Measurements from ENCODE around the gene MFN2. TPM values are rescaled to one million over a fixed set of nuclear protein-coding genes. Genes with fewer than 3 reads are reported as not detected.
"Not testable (repeated sequence)": the region's sequence is repeated elsewhere in the genome, so short reads cannot be mapped to it uniquely, and the experiment has no call there.

MFN2 gene
- total RNA-seq, 1 donor from 2014 or later, result 71.1 TPM

DNA sequence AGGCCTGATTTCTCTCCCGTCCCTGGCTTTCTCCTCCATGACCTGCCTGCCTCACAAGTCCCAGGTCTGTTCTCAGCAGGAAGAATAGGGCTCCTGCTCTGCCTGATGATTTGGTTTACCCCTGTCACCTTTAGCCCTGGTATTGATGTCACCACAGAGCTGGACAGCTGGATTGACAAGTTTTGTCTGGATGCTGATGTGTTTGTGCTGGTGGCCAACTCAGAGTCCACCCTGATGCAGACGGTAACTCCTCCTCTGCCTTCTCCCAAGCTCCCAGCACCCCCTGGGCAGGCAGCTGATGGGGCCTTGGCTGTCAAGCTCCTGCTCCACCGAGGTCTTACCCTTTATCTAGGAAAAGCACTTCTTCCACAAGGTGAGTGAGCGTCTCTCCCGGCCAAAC, 18.4 kb downstream of the MFN2 start:
- DNase-seq (ENCODE audit: low spot score), result no peak

DNA sequence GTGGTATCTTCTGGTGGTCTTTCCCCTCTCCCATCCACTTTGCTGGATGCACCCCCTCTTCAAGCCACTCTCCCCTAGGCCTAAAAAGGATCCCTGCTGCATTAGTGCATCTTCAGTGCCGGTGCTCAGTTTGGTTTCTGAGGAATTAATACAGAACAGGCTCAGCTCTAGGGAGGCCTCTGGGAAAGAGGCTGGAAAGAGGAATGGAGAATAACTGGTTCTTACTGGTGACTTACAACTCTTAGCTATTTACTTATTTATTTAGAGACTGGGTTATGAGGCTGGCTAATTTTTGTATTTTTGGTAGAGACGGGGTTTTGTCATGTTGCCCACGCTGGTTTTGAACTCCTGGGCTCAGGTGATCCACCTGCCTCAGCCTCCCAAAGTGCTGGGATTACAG, 19.0 kb downstream of the MFN2 start:
- DNase-seq (ENCODE audit: low spot score), result no peak

DNA sequence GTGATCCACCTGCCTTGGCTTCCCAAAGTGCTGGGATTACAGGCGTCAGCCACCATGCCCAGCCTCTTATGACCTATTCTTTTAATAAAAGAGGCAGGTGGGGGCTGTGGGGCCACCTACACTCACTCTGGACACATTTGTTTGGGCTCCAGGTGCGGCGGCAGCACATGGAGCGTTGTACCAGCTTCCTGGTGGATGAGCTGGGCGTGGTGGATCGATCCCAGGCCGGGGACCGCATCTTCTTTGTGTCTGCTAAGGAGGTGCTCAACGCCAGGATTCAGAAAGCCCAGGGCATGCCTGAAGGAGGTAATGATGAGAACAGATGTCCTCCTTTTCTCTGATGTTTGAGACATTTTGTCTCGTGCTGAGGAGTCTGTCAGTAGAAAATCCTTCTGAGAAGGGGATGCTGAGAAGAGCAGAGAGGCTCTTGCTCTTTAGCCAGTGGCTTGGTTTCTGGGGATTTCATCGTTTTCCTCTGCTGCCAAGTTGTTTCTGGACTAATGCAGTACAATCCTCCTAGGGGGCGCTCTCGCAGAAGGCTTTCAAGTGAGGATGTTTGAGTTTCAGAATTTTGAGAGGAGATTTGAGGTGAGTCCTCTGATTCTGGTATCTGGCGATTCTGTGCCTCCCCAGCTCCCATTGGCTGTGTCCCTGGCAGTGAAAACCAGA, 21.1 kb downstream of the MFN2 start:
- DNase-seq (ENCODE audit: low spot score), result no peak

DNA sequence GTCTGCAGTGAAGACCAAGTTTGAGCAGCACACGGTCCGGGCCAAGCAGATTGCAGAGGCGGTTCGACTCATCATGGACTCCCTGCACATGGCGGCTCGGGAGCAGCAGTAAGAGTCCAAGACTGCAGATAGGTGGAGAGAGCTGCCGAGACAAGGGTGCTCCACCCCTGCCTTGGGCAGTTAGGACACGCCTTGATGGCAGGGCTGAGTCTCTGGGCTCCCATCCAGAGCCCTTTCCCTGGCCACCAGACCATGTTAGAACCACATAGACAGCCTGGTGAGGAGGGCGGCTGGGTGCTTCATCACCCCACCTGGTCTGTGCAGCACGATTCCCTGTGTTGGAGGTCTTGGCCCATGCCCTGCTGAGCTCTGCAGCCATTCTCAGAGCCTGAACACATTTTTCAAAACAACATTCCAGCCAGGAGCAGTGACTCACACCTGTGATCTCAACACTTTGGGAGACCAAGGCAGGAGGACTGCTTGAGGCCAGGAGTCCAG, 21.8 kb downstream of the MFN2 start:
- DNase-seq (ENCODE audit: low spot score), result no peak

DNA sequence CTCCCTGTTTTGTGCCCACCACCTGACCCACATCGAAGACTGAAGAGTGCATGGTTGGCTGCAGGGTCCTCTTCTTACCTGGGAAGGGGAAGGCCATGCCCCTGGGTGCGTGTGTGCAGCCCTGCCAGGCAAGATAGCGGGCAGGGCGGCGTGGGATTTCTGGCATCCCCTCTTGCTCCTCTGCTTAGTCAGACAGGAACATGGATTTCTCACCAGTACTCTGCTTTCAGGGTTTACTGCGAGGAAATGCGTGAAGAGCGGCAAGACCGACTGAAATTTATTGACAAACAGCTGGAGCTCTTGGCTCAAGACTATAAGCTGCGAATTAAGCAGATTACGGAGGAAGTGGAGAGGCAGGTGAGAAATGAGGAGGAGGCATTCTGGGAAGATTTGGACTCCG, 23.5 kb downstream of the MFN2 start:
- no peak for DNase-seq (ENCODE audit: low spot score)

DNA sequence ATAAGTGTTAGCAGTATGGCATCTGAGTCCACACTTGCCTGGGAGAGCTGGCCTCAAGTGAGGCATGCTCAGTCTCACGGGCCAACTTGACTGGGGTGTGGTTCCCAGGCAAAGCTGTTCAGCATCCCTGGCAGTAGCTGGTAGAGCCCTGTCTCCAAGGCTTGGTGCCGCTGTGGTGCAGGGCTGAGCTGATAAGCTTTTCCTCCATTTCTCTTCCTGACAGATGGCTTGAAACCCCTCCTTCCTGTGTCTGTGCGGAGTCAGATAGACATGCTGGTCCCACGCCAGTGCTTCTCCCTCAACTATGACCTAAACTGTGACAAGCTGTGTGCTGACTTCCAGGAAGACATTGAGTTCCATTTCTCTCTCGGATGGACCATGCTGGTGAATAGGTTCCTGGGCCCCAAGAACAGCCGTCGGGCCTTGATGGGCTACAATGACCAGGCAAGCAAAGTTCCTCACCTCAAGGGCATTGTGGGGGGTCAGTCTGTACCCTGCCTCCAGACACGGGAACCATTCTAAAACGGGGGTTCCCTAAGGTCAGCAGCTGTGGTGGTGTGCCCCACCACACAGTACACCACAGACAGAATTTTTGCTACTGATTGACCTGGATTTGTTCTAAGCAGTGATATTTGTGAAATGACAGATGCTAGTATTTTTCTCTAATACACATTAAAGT, 25.4 kb downstream of the MFN2 start:
- DNase-seq (ENCODE audit: low spot score), result no peak

DNA sequence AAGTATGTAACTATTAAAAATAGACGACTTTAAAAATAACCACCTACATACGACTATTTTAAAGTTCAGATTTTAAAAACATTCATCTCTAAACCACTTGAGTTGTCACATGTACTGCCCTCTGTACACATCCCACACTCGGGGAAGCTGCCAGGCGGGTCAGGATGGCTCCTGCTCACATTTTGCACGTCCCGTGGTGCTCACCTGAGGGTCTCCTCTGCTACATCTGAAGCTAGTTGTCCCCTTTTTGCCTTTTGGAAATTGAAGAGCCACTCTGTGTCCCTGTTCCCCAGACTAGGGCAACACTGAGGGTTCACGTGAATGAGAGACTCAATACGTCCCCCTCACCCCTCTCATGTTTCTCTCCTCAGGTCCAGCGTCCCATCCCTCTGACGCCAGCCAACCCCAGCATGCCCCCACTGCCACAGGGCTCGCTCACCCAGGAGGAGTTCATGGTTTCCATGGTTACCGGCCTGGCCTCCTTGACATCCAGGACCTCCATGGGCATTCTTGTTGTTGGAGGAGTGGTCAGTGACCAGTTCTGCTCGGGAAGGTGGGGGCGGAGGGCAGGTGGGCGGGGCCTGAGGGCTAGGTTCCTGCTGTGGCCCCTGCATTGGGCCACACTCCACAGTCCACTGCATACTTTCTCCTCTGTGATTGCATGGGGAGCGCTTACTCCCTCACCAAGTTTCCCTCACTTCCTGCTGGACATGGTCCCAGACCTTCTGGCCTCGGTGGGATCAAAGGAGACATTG, 26.1 kb downstream of the MFN2 start:
- no peak for DNase-seq (ENCODE audit: low spot score)

DNA sequence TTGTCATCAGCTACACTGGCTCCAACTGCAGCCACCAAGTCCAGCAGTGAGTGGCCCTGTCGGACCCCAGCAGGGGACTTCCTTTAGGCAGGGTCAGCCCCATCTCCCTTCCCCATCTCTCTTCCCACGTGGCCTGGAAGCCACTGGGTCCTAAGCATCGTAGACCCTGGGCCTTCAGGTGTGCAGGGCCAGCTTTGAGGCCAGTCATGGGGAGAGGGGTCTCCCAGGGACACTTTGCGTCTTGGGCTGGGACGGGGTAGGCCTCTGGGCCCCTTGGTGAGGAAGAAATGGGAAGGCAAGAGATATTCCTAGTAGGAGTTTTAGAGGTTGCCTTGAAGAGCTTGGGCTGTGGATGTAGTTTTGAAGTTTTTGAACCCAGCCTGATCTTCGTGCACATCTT, 27.0 kb downstream of the MFN2 start:
- DNase-seq (ENCODE audit: low spot score), result no peak

DNA sequence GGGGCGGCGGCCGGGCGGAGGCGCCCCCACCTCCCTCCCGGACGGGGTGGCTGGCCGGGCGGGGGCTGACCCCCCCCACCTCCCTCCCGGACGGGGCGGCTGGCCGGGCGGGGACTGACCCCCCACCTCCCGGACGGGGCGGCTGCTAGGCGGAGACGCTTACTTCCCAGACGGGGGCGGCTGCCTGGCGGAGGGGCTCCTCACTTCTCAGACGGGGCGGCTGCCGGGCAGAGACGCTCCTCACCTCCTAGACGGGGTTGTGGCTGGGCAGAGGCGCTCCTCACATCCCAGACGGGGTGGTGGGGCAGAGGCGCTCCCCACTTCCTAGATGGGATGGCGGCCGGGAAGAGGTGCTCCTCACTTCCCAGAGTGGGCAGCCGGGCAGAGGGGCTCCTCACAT, 28.1 kb downstream of the MFN2 start:
- DNase-seq (ENCODE audit: low spot score), result not testable (repeated sequence)

DNA sequence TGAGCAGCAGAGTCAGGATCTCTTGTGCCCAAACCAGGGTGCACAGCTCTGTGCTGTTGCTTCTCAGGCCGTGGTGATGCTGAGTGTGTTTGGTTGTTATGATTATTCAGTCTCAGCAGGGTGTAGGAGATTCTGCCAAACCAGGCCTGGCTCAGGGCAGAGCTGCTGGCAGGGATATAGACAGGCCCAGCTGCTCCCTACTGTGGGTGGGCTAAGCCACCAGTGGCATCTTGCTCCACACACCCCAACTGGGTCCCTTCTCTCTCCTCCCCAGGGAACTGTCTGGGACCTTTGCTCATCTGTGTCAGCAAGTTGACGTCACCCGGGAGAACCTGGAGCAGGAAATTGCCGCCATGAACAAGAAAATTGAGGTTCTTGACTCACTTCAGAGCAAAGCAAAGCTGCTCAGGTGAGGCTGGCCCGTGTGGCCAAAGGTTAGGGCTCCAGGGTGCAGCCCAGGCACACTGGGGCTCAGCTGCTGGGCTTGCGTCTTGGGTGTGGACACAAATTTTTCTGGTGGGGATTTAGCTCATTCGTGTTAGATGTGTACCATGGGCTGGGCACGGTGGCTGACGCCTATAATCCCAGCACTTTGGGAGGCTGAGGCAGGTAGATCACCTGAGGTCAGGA, 29.2 kb downstream of the MFN2 start:
- DNase-seq (ENCODE audit: low spot score), result no peak

DNA sequence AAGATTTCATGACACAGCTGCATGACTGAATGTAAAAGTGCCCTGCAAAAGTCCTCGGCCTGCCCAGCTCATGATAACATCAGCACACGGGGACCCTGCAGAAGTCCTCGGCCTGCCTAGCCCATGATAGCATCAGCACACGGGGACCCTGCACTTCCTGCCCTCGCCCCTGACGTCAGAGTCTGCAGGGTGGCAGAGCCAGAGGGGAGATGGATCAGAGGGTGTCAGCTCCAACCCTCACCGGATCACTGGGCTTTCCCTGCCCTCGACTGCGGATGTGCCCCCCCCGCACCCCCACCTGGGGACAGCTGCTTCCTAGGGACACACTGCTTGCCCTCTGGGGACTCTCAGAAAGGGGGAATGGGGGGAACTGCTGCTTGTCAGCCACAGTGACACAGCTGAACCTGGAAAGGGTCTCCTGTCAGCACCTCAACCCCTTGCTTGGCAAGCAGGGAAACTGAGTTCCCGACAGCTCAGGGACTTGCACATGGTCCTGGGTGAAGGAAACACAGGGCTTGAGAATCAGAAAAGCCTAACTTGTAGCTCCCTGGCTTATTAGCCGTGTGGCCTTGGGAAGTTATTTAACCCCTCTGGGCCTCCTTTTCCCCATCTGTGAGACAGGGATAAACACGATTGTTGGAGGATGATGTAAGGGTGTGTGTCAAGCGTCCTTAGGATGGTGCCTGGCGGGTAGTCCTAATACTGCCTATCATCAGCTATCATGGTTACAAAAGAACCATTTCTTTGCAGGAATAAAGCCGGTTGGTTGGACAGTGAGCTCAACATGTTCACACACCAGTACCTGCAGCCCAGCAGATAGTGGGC, 30.7 kb downstream of the MFN2 start:
- no peak for DNase-seq (ENCODE audit: low spot score)

DNA sequence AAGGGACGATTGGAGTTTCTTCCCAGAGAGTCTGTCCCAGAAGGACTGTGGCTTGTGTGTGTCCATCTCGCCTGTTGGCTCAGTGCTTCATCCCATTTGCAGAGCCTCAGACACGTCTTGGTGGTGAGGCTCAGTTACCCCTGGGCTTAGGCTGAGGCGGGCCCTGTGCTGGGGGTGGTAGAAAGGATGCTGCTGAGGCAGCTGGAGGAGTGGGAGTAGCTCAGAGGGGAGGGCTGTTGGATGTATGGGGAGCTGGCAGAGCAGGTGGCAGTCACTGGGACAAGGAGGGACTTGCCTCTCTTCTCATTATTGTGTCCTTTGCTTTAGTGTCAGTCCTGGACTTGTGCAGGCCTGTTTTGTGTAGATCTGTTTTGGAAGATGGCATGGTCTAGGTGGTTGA, 31.8 kb downstream of the MFN2 start:
- no peak for DNase-seq (ENCODE audit: low spot score)

DNA sequence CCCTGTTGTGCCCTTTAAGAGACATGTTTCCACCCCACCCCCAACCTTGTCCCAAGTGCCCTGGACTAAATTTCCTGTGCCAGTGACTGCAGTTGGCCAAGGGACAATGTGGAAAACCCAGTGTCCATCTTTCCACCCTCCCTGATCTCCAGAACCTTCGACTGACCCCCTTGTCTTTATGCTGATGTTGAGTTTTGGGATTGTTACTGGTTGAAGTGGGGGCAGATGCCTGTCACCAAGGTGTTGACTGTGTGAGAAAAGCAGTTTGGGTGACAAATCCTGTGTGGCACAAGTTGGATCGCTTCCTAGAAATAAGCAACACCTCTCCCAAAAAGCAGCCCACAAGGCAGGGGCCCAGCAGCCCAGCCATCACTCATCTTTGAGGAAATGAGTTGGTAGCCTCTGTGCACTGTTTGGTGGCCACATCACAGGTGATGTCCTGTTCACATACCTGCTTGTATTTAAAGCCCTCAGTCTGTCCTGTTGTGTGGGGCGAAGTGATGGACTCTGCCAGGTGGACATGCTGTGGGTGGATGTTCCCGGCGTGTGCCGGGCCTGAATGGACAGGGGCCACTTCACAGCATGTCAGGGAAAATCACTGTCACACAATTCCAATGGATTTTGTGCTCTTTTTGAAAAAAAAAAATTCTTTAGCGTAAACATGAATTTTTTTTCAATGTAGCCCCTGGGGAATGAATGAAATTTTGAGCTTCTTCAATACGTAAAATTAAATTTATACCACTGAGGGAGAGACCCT, 32.5 kb downstream of the MFN2 start:
- DNase-seq (ENCODE audit: low spot score), result no peak

DNA sequence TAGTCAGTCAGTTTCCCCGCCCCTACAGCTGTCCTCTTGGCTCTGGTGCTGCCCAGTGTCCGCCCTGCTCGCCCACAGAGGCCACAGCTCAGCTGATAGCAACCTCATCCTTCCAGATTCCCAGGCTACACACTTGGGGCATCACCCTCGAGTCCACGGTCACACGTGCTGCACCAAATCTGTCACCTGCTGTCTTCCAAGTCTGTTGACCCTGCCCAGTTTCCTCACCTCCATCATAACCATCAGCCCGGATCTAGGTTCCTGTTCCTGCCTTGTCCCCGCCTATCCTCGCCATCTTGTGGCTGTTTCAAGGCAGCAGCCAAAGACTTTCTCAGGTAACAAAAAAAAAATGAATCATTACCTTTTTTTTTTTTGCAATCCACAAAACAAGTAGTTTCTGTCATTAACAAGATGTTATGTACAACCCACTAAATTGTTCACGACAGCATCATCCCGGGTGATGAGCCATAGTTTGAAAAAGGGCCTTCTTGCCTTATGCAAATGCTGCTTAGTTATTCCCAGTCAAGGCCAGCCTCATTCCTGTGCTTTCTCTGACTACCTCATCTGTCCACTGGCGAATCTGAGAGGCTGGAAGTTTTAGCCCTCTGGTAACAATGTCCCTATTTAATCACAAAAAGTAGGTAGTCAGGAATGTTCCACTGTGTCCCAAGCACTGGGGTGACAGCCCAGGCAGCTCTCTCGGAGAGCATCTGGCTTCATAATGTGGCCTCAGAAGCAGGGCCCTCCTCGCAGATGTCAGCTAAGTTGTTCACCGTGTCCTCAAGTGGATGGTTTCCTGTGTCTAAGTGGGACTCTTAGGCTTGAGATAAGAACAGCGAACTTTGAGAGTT, 34.1 kb downstream of the MFN2 start:
- DNase-seq (ENCODE audit: low spot score), result no peak

DNA sequence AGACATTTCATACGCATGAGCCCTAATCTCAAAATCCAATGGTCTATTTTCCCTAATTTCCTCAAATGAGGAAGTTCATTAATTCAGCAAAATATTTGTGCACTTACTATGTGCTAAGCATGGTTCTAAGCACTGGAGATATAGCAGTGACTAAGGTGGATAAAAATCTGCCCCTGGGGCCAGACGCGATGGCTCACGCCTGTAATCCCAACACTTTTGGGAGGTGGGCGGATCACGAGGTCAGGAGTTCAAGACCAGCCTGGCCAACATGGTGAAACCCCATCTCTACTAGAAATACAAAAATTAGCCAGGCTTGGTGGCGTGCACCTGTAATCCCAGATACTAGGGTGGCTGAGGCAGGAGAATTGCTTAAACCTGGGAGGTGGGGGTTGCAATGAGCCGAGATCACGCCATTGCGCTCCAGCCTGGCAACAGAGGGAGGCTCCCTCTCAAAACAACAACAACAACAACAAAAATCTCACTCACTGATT, 34.8 kb downstream of the MFN2 start:
- DNase-seq (ENCODE audit: low spot score), result no peak

DNA sequence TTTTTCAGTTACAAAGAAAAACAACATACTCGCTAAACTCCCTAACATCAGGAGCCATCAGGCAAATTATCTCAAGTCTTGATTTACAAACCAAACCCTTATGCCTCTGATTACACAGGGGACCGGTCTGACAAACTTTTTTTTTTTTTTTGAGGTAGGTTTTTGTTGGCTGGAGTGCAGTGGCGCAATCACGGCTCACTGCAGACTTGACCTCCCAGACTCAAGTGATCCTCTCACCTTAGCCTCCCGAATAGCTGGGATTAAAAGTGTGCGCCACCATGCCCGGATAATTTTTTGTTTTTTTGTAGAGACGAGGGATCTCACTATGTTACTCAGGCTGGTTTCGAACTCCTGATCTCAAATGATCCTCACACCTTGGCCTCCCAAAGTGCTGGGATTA, 35.3 kb downstream of the MFN2 start:
- DNase-seq (ENCODE audit: low spot score), result no peak

DNA sequence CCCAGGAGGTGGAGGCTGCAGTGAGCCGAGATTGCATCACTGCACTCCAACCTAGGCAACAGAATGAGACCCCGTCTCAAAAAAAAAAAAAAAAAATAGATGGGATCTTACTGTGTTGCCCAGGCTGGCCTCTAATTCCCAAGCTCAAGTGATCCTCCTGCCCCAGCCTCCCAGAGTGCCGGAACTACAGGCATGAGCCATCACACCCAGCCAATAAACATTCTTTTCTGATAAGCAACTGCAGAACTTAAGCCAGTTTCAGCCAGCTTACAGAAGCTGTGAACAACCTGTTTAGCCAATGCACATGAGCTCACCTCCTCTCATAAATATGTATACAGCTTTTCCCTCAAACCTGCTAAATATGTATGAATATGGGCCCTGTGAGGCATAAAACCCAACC, 35.9 kb downstream of the MFN2 start:
- DNase-seq (ENCODE audit: low spot score), result no peak

DNA sequence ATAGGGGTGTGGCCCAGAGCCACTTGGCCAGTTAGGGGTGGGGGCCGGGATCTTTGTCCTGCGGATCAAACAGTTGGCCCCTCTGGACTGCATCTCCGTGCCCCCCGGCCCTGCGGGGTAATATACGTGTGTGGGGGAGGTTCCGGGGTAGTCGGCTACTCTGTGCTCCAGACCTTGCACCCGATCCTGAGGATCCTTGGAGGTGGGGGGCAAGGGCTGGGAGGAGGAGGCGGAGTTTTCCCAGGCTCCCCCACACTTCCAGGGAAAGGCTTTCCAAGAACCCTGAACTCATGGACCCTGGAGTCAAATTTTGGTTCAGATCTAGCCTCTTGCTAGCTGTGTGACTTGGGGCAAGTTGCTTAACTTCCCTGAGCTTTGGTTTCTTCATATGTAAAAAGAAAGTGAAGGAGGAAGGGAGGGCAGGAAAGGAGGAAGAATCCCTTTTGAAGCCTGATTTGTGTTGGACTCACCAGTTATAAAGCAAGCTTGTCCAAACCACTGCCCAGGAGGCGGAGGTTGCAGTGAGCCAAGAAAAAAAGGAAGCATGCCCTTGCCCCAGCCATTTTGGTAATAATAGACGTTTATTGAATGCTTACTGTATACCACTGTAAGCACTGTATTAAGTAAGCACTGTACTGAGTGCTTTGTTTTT, 39.7 kb downstream of the MFN2 start:
- no peak for DNase-seq (ENCODE audit: low spot score)

DNA sequence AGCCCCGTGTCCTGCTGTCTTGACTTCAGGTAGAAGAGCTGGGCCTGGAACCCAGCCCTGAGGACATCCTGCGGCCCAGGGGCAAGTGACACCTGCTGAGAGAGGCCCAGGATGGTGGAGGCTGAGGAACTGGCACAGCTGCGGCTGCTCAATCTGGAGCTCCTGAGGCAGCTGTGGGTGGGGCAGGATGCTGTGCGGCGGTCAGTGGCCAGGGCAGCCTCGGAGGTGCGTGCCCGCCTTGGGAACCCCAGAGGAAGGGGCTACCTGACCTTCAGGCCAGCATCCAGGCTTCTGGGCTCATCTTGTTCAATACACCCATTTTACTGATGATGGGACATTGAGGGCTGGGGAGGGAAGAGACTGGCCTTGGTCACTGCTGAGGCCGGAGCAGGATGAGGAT, 41.4 kb downstream of the MFN2 start:
- no peak for DNase-seq (ENCODE audit: low spot score)

All from mucosa of gallbladder (tissue), 1 donor.